Fibroblast of lung (primary cell): Measurements from ENCODE around the gene NSUN2.

ENCODE experiments used
- EZH2 ChIP-seq: IDR thresholded peaks from 2 replicates; pipeline ENCODE4 v1.5.1; 2012; ENCODE audit warnings: low read length, control low read depth, mild to moderate bottlenecking; ENCODE audit errors: missing control alignments
- TF ChIP-seq, protein P1 (sequence below), 2 donors: IDR thresholded peaks in 1 of 2; conservative IDR thresholded peaks in 1 of 2; 1 replicate in 1 of 2; 2 replicates in 1 of 2; pipeline ENCODE4 v1.5.1; 2011 to 2012; ENCODE audit warnings: low read length in 2 of 2, control low read depth in 1 of 2, inconsistent platforms in 1 of 2, low read depth in 1 of 2, mild to moderate bottlenecking in 1 of 2

DNA sequence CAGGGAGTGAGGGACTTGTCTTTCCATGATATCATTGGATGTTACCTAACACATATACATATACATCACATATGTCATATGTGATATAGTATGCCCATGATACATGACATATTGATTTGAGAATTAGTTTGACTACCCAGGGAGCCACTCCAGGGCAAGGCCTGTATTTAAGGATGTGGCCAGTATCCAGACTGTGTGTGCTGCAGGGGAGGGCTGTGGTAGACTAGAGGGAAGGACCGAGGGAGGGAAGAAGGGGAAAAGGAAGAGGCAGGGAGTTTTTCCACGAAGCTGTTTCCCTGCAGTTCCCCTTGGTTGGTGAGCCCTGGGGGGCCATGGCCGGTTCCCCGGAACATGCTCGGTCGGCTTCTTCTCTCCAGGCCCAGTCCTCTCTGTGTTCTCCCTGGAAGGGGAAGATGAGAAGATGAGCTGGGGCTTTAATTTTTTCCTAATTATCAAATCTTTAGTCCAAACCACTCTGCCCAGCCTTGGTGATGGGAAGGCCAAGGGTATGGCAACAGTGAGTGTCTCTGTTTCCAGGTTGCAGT is 48.7 kb downstream of the NSUN2 start:
- TF ChIP-seq, protein P1, sequence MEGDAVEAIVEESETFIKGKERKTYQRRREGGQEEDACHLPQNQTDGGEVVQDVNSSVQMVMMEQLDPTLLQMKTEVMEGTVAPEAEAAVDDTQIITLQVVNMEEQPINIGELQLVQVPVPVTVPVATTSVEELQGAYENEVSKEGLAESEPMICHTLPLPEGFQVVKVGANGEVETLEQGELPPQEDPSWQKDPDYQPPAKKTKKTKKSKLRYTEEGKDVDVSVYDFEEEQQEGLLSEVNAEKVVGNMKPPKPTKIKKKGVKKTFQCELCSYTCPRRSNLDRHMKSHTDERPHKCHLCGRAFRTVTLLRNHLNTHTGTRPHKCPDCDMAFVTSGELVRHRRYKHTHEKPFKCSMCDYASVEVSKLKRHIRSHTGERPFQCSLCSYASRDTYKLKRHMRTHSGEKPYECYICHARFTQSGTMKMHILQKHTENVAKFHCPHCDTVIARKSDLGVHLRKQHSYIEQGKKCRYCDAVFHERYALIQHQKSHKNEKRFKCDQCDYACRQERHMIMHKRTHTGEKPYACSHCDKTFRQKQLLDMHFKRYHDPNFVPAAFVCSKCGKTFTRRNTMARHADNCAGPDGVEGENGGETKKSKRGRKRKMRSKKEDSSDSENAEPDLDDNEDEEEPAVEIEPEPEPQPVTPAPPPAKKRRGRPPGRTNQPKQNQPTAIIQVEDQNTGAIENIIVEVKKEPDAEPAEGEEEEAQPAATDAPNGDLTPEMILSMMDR (conservative IDR thresholded peaks at IDR 0.05 in 1 of 2, IDR thresholded peaks at IDR 0.05 in 1 of 2; ENCODE audit: low read depth in 1 of 2, low read length in 2 of 2): no peak
- no peak for TF ChIP-seq EZH2
